ENCODE measurements around the gene PCED1A.

GRCh38 chr20:2822073-2822472 is 18.4 kb downstream of the PCED1A start:
- TF ChIP-seq POLR2AphosphoS5 (IDR thresholded peaks at IDR 0.05; ENCODE audit: low read depth, low read length) (no peak), ASH2L (IDR thresholded peaks at IDR 0.05; ENCODE audit: low read length) (no peak), CREB1 (IDR thresholded peaks at IDR 0.05) (no peak), FOSL1 (IDR thresholded peaks at IDR 0.05; ENCODE audit: insufficient read depth, low read depth, low read length) (no peak), EP300 (IDR thresholded peaks at IDR 0.05; ENCODE audit: borderline replicate concordance in 1 of 2, low read depth in 2 of 2, low read length in 2 of 2) (no peak), EGR1 (IDR thresholded peaks at IDR 0.05; ENCODE audit: borderline replicate concordance, low read depth, low read length) (no peak), SP1 (IDR thresholded peaks at IDR 0.05; ENCODE audit: low read depth, low read length) (no peak)
- TF ChIP-seq, protein P1, sequence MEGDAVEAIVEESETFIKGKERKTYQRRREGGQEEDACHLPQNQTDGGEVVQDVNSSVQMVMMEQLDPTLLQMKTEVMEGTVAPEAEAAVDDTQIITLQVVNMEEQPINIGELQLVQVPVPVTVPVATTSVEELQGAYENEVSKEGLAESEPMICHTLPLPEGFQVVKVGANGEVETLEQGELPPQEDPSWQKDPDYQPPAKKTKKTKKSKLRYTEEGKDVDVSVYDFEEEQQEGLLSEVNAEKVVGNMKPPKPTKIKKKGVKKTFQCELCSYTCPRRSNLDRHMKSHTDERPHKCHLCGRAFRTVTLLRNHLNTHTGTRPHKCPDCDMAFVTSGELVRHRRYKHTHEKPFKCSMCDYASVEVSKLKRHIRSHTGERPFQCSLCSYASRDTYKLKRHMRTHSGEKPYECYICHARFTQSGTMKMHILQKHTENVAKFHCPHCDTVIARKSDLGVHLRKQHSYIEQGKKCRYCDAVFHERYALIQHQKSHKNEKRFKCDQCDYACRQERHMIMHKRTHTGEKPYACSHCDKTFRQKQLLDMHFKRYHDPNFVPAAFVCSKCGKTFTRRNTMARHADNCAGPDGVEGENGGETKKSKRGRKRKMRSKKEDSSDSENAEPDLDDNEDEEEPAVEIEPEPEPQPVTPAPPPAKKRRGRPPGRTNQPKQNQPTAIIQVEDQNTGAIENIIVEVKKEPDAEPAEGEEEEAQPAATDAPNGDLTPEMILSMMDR (IDR thresholded peaks at IDR 0.05; ENCODE audit: control extremely low read depth in 1 of 3, insufficient read depth in 1 of 3, low read depth in 1 of 3, low read length in 3 of 3) = no peak

Data from H1 (cell line).